KMS-11 (cell line): ENCODE data around the gene EGFL8.

Experiments used
- H2AFZ ChIP-seq: fragments of 200-600 bp; sonication (generic); 2 replicates; pipeline ENCODE4 v1.6.1; 2016; ENCODE audit warnings: antibody characterized with exemption, mixed run types, low read depth
- H3K27ac ChIP-seq: fragments of 200-600 bp; sonication (generic); 2 replicates; pipeline ENCODE4 v1.6.1; 2016; ENCODE audit warnings: mild to moderate bottlenecking, mixed run types
- H3K27me3 ChIP-seq: fragments of 200-600 bp; sonication (generic); 2 replicates; pipeline ENCODE4 v1.6.1; 2017; ENCODE audit warnings: mild to moderate bottlenecking, low read depth, mixed run types, moderate library complexity; ENCODE audit not compliant: insufficient read depth
- H3K36me3 ChIP-seq: fragments of 200-600 bp; sonication (generic); 2 replicates; pipeline ENCODE4 v1.6.1; 2017; ENCODE audit warnings: mild to moderate bottlenecking, mixed run types; ENCODE audit not compliant: insufficient read depth
- H3K4me1 ChIP-seq: fragments of 200-600 bp; sonication (generic); 2 replicates; pipeline ENCODE4 v1.6.1; 2016; ENCODE audit warnings: mild to moderate bottlenecking, low read depth, mixed run types; ENCODE audit not compliant: poor library complexity, severe bottlenecking
- H3K4me2 ChIP-seq: fragments of 200-600 bp; sonication (generic); 2 replicates; pipeline ENCODE4 v1.7.0; 2016; ENCODE audit warnings: mild to moderate bottlenecking, mixed run types
- H3K4me3 ChIP-seq: fragments of 200-600 bp; sonication (generic); IDR thresholded peaks from 2 replicates; pipeline ENCODE4 v1.6.1; 2017; ENCODE audit warnings: low read depth, low read length, mixed read lengths; ENCODE audit not compliant: insufficient read depth
- H3K79me2 ChIP-seq: fragments of 200-600 bp; sonication (generic); 2 replicates; pipeline ENCODE4 v1.6.1; 2016; ENCODE audit warnings: low read depth, mixed run types; ENCODE audit not compliant: insufficient read depth
- H3K9ac ChIP-seq: fragments of 200-600 bp; sonication (generic); 2 replicates; pipeline ENCODE4 v1.6.1; 2016; ENCODE audit warnings: mild to moderate bottlenecking, mixed run types
- H4K20me1 ChIP-seq: fragments of 200-600 bp; sonication (generic); 2 replicates; pipeline ENCODE4 v1.6.1; 2016; ENCODE audit warnings: mild to moderate bottlenecking, mixed run types; ENCODE audit not compliant: insufficient read depth
- TF ChIP-seq, protein P1 (sequence below): fragments of 200-600 bp; sonication (generic); conservative IDR thresholded peaks from 2 replicates; pipeline ENCODE4 v1.6.1; 2017; ENCODE audit warnings: low read depth, mild to moderate bottlenecking, antibody characterized with exemption, low read length, moderate library complexity, mixed read lengths

The EGFL8 gene

DNA sequence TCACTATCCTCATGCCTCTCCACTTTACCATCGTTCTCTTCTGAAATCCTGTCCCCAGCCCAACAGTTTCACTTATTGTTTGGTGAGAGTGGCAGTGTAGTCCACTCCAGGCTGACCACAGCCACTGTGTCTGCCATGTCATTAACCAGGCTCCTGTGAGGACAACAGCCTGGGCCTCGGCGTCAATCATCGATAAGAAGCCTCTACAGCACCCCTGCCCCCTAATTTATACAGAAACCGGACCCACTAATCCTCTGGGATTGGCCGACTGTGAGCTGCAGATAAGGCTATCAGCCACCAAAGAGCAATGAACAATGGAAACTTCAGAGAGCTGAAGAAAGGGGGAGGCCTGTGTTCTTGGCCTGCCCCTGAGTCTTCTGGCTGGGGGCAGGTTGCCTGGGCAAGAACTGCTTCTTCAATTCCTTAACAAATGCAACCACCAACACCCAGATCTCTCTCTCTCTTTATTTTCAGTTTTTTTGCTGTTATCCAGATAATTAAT is 3.4 kb downstream of the EGFL8 start:
- Histone ChIP-seq H3K36me3 (no peaks in the 10 kb centered on the region), H3K79me2 (no peaks in the 10 kb centered on the region), H4K20me1 (no peaks in the 10 kb centered on the region), H3K4me3 (no peak overlapping the region), H3K9ac (no peak overlapping the region), H3K4me2 (no peak overlapping the region), H3K4me1 (no peaks in the 10 kb centered on the region), H2AFZ (no peak overlapping the region), H3K27me3 (no peaks in the 10 kb centered on the region), H3K27ac (no peak overlapping the region)
- TF ChIP-seq, protein P1, sequence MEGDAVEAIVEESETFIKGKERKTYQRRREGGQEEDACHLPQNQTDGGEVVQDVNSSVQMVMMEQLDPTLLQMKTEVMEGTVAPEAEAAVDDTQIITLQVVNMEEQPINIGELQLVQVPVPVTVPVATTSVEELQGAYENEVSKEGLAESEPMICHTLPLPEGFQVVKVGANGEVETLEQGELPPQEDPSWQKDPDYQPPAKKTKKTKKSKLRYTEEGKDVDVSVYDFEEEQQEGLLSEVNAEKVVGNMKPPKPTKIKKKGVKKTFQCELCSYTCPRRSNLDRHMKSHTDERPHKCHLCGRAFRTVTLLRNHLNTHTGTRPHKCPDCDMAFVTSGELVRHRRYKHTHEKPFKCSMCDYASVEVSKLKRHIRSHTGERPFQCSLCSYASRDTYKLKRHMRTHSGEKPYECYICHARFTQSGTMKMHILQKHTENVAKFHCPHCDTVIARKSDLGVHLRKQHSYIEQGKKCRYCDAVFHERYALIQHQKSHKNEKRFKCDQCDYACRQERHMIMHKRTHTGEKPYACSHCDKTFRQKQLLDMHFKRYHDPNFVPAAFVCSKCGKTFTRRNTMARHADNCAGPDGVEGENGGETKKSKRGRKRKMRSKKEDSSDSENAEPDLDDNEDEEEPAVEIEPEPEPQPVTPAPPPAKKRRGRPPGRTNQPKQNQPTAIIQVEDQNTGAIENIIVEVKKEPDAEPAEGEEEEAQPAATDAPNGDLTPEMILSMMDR, result no peak

DNA sequence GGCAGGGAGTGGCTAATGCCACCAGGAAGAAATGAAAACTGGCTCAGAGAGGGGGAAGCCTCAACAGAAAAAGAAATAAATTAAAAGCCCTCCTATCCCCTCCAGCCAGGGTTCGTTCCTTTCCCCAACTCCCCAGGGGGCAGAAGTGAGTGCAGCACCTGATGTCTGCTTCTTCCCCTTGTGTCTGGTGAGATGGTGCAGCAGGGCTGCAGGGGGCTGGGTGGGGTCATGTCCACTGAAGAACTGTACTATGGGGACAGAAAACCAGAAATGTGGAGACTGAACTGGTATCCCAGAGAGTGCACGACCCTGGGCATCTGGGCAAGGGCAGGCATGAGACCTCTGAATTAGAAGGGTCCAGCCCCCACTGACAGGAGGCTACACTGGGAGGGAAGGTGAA is 4.0 kb downstream of the EGFL8 start:
- H3K9ac ChIP-seq, result no peak overlapping the region
- no peaks in the 10 kb centered on the region for H3K27me3 ChIP-seq
- no peaks in the 10 kb centered on the region for H3K79me2 ChIP-seq
- H3K27ac ChIP-seq, result no peak overlapping the region
- TF ChIP-seq, protein P1, result no peak
- H3K4me3 ChIP-seq, result no peak overlapping the region
- H3K4me2 ChIP-seq, result no peak overlapping the region
- no peak overlapping the region for H2AFZ ChIP-seq
- H4K20me1 ChIP-seq, result no peaks in the 10 kb centered on the region
- H3K36me3 ChIP-seq, result no peaks in the 10 kb centered on the region
- H3K4me1 ChIP-seq, result no peaks in the 10 kb centered on the region

DNA sequence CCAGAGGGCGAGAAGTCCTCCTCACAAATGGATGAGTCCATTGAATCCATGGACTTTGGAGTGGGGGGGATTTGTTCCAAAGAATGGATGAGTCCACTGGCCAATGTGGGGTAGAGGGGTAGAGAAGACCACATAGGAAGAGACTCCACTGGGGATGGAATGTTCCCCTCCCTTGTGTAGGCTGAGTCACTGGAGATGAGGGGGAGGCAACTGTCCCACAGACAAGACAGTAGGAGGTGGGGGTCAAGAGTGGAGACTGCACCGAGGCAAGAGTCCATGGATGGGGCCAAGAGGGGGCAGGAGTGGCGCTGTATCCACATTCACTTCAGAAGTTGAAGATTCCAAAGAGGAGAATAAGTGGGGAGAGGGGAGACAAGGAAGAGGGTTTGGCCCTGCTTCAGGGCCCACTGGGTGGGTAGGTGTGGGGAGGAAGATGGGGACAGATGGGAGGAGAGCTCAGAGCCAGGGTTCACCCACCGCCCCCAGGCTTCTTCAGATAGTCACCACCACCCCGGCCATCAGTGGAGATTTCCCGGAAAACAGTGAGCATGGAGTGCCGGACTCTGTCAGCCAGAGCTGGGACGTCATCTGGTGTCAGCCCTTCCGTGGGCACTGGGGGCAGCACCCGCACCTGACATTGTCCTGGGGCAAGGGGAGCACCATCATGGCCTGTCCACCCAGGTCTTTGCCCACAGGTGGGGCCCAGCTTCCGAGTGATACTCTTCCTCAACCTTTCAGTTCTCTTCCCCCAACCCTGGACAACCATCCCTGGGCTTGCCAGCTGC is 4.6 kb downstream of the EGFL8 start:
- no peaks in the 10 kb centered on the region for H4K20me1 ChIP-seq
- no peak overlapping the region for H2AFZ ChIP-seq
- no peak overlapping the region for H3K27ac ChIP-seq
- no peak overlapping the region for H3K9ac ChIP-seq
- TF ChIP-seq, protein P1, result no peak
- no peak overlapping the region for H3K4me2 ChIP-seq
- no peaks in the 10 kb centered on the region for H3K4me1 ChIP-seq
- H3K36me3 ChIP-seq, result no peaks in the 10 kb centered on the region
- no peaks in the 10 kb centered on the region for H3K27me3 ChIP-seq
- H3K4me3 ChIP-seq, result no peak overlapping the region
- no peaks in the 10 kb centered on the region for H3K79me2 ChIP-seq

DNA sequence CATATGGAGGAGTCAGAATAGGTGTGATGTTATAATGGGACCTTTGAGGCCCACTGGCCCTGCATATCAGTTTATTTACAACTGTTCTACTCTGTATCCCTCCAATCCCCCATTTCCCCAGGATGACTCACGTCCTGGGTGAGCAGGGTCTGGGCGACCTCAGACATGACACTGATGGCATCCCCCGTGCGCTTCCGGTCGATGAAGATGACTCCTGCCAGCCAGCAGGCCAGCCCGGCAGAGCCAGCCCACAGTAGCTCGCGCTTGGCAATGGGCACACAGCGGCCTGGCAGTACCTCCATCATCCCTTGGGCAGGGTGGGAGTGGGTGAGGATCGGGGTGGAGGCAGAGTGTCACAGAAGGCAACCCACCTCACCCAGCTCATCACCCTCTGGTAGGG is 5.9 kb downstream of the EGFL8 start:
- no peaks in the 10 kb centered on the region for H3K36me3 ChIP-seq
- H3K9ac ChIP-seq, result no peak overlapping the region
- TF ChIP-seq, protein P1, result no peak
- H2AFZ ChIP-seq, result no peak overlapping the region
- no peak overlapping the region for H3K4me2 ChIP-seq
- H3K79me2 ChIP-seq, result no peaks in the 10 kb centered on the region
- H3K27me3 ChIP-seq, result no peaks in the 10 kb centered on the region
- H3K27ac ChIP-seq, result no peak overlapping the region
- no peak overlapping the region for H3K4me3 ChIP-seq
- no peaks in the 10 kb centered on the region for H4K20me1 ChIP-seq
- H3K4me1 ChIP-seq, result peaks cover 4% of the 10 kb centered on the region
